HFFc6 (cell line): ENCODE measurements around the gene CHMP2A. TPM values are rescaled to one million over a fixed set of nuclear protein-coding genes. Genes with fewer than 3 reads are reported as not detected.
"Not testable (repeated sequence)": the region's sequence is repeated elsewhere in the genome, so short reads cannot be mapped to it uniquely, and the experiment has no call there.

ENCODE experiments used
- DNase-seq: peaks from one replicate; pipeline ENCODE4 v3.0.0-alpha.2; 2018
- H3K27ac Mint-ChIP-seq: 2 replicates; pipeline ENCODE4 v1.8.0; 2020; ENCODE audit warnings: mild to moderate bottlenecking, mixed read lengths
- H3K27me3 Mint-ChIP-seq: 2 replicates; pipeline ENCODE4 v1.8.0; 2021; ENCODE audit warnings: mild to moderate bottlenecking, moderate library complexity, mixed read lengths; ENCODE audit not compliant: insufficient read depth
- H3K36me3 Mint-ChIP-seq: 2 replicates; pipeline ENCODE4 v1.8.0; 2021; ENCODE audit warnings: low read depth, mixed read lengths
- H3K4me1 Mint-ChIP-seq: 2 replicates; pipeline ENCODE4 v1.8.0; 2020; ENCODE audit warnings: low read depth, mixed read lengths
- H3K4me3 Mint-ChIP-seq: 2 replicates; pipeline ENCODE4 v1.8.0; 2020; ENCODE audit warnings: mild to moderate bottlenecking, moderate library complexity, mixed read lengths
- H3K9me3 Mint-ChIP-seq: 2 replicates; pipeline ENCODE4 v1.8.0; 2020; ENCODE audit warnings: mild to moderate bottlenecking, mixed read lengths
- total RNA-seq, 6 experiments: library from RNA; stranded (reverse); fragmentation: NEBNext Ultra II Directional; extraction: Animal tissue kit (Norgen Biotek cat#: 25700); gene quantifications; 2 replicates in 1 of 6; 3 replicates in 5 of 6; pipeline ENCODE4 v1.2.3, GENCODE V29; 2021
- TF ChIP-seq, protein P1 (sequence below): fragments of 200-600 bp; sonication (generic); IDR thresholded peaks from 2 replicates; pipeline ENCODE4 v1.5.0; 2021; ENCODE audit warnings: antibody characterized with exemption, mild to moderate bottlenecking

Gene CHMP2A
- total RNA-seq, 6 experiments from 2014 or later = 100 to 126 (median 120) TPM

- Mint-ChIP-seq H3K27ac (no peak overlapping the region), H3K36me3 (peaks cover 9% of the 10 kb centered on the region), H3K4me1 (peaks cover 35% of the 10 kb centered on the region), H3K27me3 (no peaks in the 10 kb centered on the region; the same call in 1 of the 2 replicates), H3K4me3 (no peak overlapping the region), H3K9me3 (no peaks in the 10 kb centered on the region)
- TF ChIP-seq, protein P1, sequence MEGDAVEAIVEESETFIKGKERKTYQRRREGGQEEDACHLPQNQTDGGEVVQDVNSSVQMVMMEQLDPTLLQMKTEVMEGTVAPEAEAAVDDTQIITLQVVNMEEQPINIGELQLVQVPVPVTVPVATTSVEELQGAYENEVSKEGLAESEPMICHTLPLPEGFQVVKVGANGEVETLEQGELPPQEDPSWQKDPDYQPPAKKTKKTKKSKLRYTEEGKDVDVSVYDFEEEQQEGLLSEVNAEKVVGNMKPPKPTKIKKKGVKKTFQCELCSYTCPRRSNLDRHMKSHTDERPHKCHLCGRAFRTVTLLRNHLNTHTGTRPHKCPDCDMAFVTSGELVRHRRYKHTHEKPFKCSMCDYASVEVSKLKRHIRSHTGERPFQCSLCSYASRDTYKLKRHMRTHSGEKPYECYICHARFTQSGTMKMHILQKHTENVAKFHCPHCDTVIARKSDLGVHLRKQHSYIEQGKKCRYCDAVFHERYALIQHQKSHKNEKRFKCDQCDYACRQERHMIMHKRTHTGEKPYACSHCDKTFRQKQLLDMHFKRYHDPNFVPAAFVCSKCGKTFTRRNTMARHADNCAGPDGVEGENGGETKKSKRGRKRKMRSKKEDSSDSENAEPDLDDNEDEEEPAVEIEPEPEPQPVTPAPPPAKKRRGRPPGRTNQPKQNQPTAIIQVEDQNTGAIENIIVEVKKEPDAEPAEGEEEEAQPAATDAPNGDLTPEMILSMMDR = no peak
- DNase-seq = no peak
Measured at GRCh38 chr19:58582985-58583384, 28.1 kb upstream of the CHMP2A start.

- TF ChIP-seq, protein P1 = peak; percentile 88
- no peaks in the 10 kb centered on the region; the same call in 1 of the 2 replicates for H3K27me3 Mint-ChIP-seq
- H3K27ac Mint-ChIP-seq = peak overlapping the region; percentile 66
- H3K36me3 Mint-ChIP-seq = peaks cover 9% of the 10 kb centered on the region
- H3K4me3 Mint-ChIP-seq = no peak overlapping the region
- peaks cover 37% of the 10 kb centered on the region for H3K4me1 Mint-ChIP-seq
- DNase-seq = peak; percentile 78
- no peaks in the 10 kb centered on the region for H3K9me3 Mint-ChIP-seq
Measured at GRCh38 chr19:58581227-58582141, 26.6 kb upstream of the CHMP2A start.

GRCh38 chr19:58579473-58580142 is 24.7 kb upstream of the CHMP2A start:
- peaks cover 2% of the 10 kb centered on the region for H3K27me3 Mint-ChIP-seq
- no peak overlapping the region for H3K4me3 Mint-ChIP-seq
- no peak overlapping the region for H3K27ac Mint-ChIP-seq
- peaks cover 28% of the 10 kb centered on the region for H3K4me1 Mint-ChIP-seq
- H3K9me3 Mint-ChIP-seq = no peaks in the 10 kb centered on the region
- TF ChIP-seq, protein P1 = no peak
- no peak for DNase-seq
- peaks cover 9% of the 10 kb centered on the region for H3K36me3 Mint-ChIP-seq

GRCh38 chr19:58578012-58578925 is 23.4 kb upstream of the CHMP2A start:
- TF ChIP-seq, protein P1 = no peak
- no peaks in the 10 kb centered on the region for H3K9me3 Mint-ChIP-seq
- H3K36me3 Mint-ChIP-seq = peaks cover 9% of the 10 kb centered on the region
- peaks cover 41% of the 10 kb centered on the region for H3K4me1 Mint-ChIP-seq
- H3K4me3 Mint-ChIP-seq = no peak overlapping the region
- no peak for DNase-seq
- no peak overlapping the region for H3K27ac Mint-ChIP-seq
- H3K27me3 Mint-ChIP-seq = peaks cover 2% of the 10 kb centered on the region

DNA sequence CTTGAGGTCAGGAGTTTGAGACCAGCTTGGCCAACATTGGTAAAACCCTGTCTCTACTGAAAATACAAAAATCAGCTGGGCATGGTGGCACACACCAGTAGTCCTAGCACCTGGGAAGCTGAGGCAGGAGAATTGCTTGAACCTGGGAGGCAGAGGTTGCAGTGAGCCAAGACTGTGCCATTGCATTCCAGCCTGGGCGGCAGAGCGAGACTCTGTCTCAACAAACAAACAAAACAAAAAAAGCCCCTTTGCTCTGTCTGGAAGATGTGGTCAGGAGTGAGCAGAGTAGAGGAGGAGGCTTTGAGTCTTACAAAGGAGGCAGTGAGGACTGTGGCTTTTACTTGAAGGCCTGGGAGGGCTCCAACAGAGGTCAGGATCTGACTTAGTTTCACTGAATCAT is 22.7 kb upstream of the CHMP2A start:
- not testable (repeated sequence) for H3K36me3 Mint-ChIP-seq, H3K27me3 Mint-ChIP-seq, H3K27ac Mint-ChIP-seq, DNase-seq, H3K9me3 Mint-ChIP-seq, H3K4me3 Mint-ChIP-seq
- peaks cover 41% of the 10 kb centered on the region for H3K4me1 Mint-ChIP-seq
